Activated CD4-positive, alpha-beta T cell treated with anti-CD3 and anti-CD28 coated beads, Interleukin-2, amount 10 ng/mL, durations not matched to agents 24 days and 14 days (primary cell): ENCODE data around the gene S1PR1. TPM values are rescaled to one million over a fixed set of nuclear protein-coding genes. Genes with fewer than 3 reads are reported as not detected.
"Not testable (repeated sequence)": the region's sequence is repeated elsewhere in the genome, so short reads cannot be mapped to it uniquely, and the experiment has no call there.

Experiments
- DNase-seq: peaks from one replicate; pipeline ENCODE4 v3.0.0; 2022
- H3K27ac Mint-ChIP-seq: one replicate; pipeline ENCODE4 v1.8.0; 2022; ENCODE audit warnings: mild to moderate bottlenecking, mixed read lengths
- H3K27me3 Mint-ChIP-seq: one replicate; pipeline ENCODE4 v1.8.0; 2022; ENCODE audit warnings: mixed read lengths
- H3K36me3 Mint-ChIP-seq: one replicate; pipeline ENCODE4 v1.8.0; 2022; ENCODE audit warnings: low read depth, mild to moderate bottlenecking, mixed read lengths
- H3K4me1 Mint-ChIP-seq: one replicate; pipeline ENCODE4 v1.8.0; 2021; ENCODE audit warnings: mixed read lengths
- H3K4me3 Mint-ChIP-seq: one replicate; pipeline ENCODE4 v1.8.0; 2022; ENCODE audit warnings: mild to moderate bottlenecking, moderate library complexity, mixed read lengths
- H3K9me3 Mint-ChIP-seq: one replicate; pipeline ENCODE4 v1.8.0; 2021; ENCODE audit warnings: mixed read lengths
- intact Hi-C: fragments of 100-400 bp; cut with micrococcal nuclease; formaldehyde crosslinking; loops from one replicate; pipeline ENCODE4 v1.15.1; 2023
- total RNA-seq: library from RNA; stranded (reverse); gene quantifications from 2 replicates; pipeline ENCODE4 v1.2.3, GENCODE V29; 2022

Gene S1PR1
- total RNA-seq, 1 donor from 2014 or later: 51.2 TPM

DNA sequence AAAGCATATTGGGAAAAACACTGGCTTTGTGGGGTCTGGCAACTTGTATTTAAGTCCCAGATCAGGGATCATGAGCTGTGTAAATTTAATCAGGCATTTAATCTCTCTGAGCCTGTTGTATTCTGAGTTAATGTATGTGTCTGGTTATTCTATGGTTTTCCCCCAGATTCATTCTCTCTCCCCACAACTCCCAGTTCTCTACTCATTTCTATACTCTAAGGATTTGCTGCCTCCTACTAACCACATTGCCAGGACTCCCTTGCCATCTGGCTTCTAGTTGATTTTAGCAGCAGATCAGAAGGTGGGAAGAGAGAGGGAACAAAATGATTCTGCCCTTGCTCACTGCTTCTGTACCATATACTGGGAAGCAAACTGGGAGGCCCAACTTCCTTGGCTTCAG, 31.4 kb upstream of the S1PR1 start:
- intact Hi-C loops: loop anchor here (1.0 to 2.0 kb wide), 2 partner anchors 17 to 27 kb away; no protein-coding TSS in a partner anchor
- peak overlapping the region; percentile 57 for H3K27ac Mint-ChIP-seq
- DNase-seq: no peak
- H3K9me3 Mint-ChIP-seq: peaks cover 12% of the 10 kb centered on the region
- H3K27me3 Mint-ChIP-seq: no peaks in the 10 kb centered on the region
- peaks cover 4% of the 10 kb centered on the region for H3K36me3 Mint-ChIP-seq
- H3K4me1 Mint-ChIP-seq: peaks cover 15% of the 10 kb centered on the region
- H3K4me3 Mint-ChIP-seq: no peak overlapping the region

- H3K4me3 Mint-ChIP-seq, H3K36me3 Mint-ChIP-seq, H3K27me3 Mint-ChIP-seq, DNase-seq, intact Hi-C loops: not testable (repeated sequence)
- peaks cover 12% of the 10 kb centered on the region for H3K4me1 Mint-ChIP-seq
- peak overlapping the region; percentile 6 for H3K27ac Mint-ChIP-seq
- peaks cover 12% of the 10 kb centered on the region for H3K9me3 Mint-ChIP-seq
These were observed 30.7 kb upstream of the S1PR1 start for GRCh38 chr1:101206139-101206538.

- H3K36me3 Mint-ChIP-seq, H3K9me3 Mint-ChIP-seq, DNase-seq, H3K4me3 Mint-ChIP-seq, intact Hi-C loops, H3K27me3 Mint-ChIP-seq, H3K27ac Mint-ChIP-seq: not testable (repeated sequence)
- peaks cover 12% of the 10 kb centered on the region for H3K4me1 Mint-ChIP-seq
These were observed 29.5 kb upstream of the S1PR1 start for GRCh38 chr1:101207271-101207670.

DNA sequence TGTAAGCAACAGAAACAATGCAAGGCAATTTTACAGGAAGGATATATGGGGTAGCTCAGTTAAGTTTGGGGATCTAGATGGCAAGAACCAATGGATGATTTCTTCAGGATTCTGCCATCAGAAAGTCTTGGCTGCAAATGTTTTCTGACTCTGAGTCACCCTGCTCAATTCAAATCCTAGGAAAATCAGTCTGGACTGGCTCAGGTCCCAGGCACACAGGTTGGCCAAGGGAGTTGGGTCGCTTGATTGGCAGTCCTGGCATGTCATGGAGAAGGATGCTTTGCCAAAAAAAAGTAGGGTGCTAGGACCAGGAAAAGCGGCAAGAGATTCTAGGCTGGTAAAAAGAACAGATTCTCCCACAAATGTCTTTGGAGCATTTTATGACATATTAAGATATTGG, 28.9 kb upstream of the S1PR1 start:
- H3K27ac Mint-ChIP-seq: no peak overlapping the region
- no peak overlapping the region for H3K4me3 Mint-ChIP-seq
- no peak for DNase-seq
- H3K27me3 Mint-ChIP-seq: no peaks in the 10 kb centered on the region
- intact Hi-C loops: no loop called here
- peaks cover 12% of the 10 kb centered on the region for H3K4me1 Mint-ChIP-seq
- H3K36me3 Mint-ChIP-seq: peaks cover 7% of the 10 kb centered on the region
- H3K9me3 Mint-ChIP-seq: peaks cover 6% of the 10 kb centered on the region

- H3K4me1 Mint-ChIP-seq: peaks cover 6% of the 10 kb centered on the region
- no peaks in the 10 kb centered on the region for H3K27me3 Mint-ChIP-seq
- no peak overlapping the region for H3K4me3 Mint-ChIP-seq
- intact Hi-C loops: no loop called here
- H3K36me3 Mint-ChIP-seq: peaks cover 6% of the 10 kb centered on the region
- DNase-seq: no peak
- no peak overlapping the region for H3K27ac Mint-ChIP-seq
- H3K9me3 Mint-ChIP-seq: peaks cover 4% of the 10 kb centered on the region
These were observed 21.3 kb upstream of the S1PR1 start for GRCh38 chr1:101215363-101216011.

GRCh38 chr1:101216623-101217022, 20.2 kb upstream of the S1PR1 start:
- Mint-ChIP-seq H3K4me1 (peaks cover 15% of the 10 kb centered on the region), H3K27ac (no peak overlapping the region), H3K4me3 (no peak overlapping the region)

DNA sequence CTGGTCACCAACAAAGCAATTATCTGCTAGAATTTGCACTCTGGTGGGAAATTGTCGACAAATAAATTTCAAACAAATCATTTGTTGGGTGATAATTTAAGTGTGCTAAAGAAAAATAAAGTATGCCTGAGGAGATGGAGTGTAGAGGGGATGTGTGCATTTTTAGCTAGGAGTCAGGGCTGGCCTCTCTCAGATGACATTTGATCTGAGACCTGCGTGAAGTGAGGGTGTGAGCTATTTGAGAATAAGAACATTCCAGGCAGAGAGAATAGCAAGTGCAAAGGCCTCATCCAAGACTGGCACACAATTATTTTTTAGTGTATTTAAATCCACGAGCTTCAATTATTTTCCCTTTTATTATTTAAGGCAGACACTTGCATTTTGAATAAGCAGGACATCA, 19.7 kb upstream of the S1PR1 start:
- intact Hi-C loops: no loop called here

More at GRCh38 chr1:101216623-101217022, 20.2 kb upstream of the S1PR1 start:
- Mint-ChIP-seq H3K36me3 (peaks cover 3% of the 10 kb centered on the region), H3K27me3 (no peaks in the 10 kb centered on the region), H3K9me3 (peaks cover 4% of the 10 kb centered on the region)
- DNase-seq: no peak
- intact Hi-C loops: no loop called here

DNA sequence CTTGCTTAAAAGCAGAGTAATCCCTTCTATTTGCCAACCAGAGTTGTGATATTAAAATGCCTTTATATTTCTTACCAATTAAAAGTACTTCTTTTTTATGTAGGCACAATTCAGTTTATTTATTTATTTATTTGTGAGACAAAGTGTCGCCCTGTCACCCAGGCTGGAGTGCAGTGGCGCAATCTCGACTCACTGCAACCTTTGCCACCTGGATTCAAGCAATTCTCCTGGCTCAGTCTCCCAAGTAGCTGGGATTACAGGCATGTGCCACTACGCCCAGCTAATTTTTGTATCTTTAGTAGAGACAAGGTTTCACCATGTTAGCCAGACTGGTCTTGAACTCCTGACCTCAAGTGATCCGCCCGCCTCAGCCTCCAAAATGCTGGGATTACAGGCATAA, 17.9 kb upstream of the S1PR1 start:
- H3K27ac Mint-ChIP-seq, H3K4me3 Mint-ChIP-seq, H3K27me3 Mint-ChIP-seq, H3K36me3 Mint-ChIP-seq, intact Hi-C loops, H3K9me3 Mint-ChIP-seq, DNase-seq: not testable (repeated sequence)
- peaks cover 30% of the 10 kb centered on the region for H3K4me1 Mint-ChIP-seq

More for the DNA sequence above, 19.7 kb upstream of the S1PR1 start:
- Mint-ChIP-seq H3K9me3 (peaks cover 4% of the 10 kb centered on the region), H3K27ac (no peak overlapping the region), H3K4me1 (peaks cover 20% of the 10 kb centered on the region), H3K4me3 (no peak overlapping the region), H3K27me3 (no peaks in the 10 kb centered on the region), H3K36me3 (peaks cover 3% of the 10 kb centered on the region)
- DNase-seq: no peak

DNA sequence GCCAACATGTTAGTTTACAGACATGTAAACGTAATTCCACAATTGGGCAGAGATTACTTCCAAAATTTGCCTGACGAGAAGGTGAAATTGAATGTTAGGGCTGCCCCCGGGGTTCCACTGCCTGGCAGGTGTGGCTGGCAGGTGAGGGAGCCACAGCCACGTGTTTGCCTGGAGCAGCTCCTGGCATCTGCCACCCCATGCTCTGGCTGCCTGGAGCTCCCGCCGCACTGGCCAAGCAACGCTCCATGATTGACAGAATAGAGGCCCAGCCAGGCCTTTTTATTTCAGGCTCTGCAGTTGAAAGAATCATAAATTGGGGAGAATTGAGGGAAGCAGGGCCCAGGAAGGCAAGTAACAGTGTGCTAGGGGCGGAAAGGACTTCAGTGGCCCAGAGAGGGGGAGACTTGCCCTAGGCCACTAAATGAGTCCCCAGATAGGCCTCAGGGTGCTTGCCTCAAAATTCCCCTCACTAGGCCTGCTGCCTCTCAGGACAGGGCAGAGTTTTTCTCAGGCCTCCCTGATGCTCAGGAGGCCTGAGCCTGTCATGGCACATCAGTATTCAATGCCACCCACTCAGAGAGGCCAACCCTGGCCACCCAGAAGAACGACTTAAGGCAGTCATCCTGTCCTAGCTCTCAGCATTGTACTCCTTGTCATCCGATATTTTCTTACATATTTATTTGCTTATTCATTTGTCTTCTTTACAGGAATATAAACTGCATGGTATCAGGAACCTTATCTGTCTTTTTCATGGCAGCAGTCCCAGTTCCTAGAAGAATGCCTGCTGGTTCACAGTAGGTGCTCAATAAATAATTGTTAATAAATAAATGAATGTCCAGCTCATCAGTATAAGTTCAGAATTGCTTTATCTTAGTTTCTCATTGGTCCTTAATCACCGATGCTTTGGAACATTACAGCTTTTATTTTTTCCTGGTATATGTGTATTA, 16.6 kb upstream of the S1PR1 start:
- Mint-ChIP-seq H3K4me1 (peaks cover 30% of the 10 kb centered on the region), H3K36me3 (peaks cover 5% of the 10 kb centered on the region), H3K27ac (peak overlapping the region; percentile 14), H3K9me3 (peaks cover 8% of the 10 kb centered on the region), H3K27me3 (no peaks in the 10 kb centered on the region), H3K4me3 (no peak overlapping the region)
- intact Hi-C loops: no loop called here
- no peak for DNase-seq

GRCh38 chr1:101220906-101221305, 15.9 kb upstream of the S1PR1 start:
- intact Hi-C loops: no loop called here
- H3K9me3 Mint-ChIP-seq: peaks cover 5% of the 10 kb centered on the region
- no peak for DNase-seq
- peaks cover 1% of the 10 kb centered on the region for H3K36me3 Mint-ChIP-seq
- no peak overlapping the region for H3K4me3 Mint-ChIP-seq
- H3K27me3 Mint-ChIP-seq: no peaks in the 10 kb centered on the region
- H3K27ac Mint-ChIP-seq: no peak overlapping the region
- peaks cover 26% of the 10 kb centered on the region for H3K4me1 Mint-ChIP-seq

- peaks cover 1% of the 10 kb centered on the region for H3K36me3 Mint-ChIP-seq
- peak overlapping the region; percentile 83 for H3K27ac Mint-ChIP-seq
- H3K27me3 Mint-ChIP-seq: no peaks in the 10 kb centered on the region
- no peak for DNase-seq
- H3K9me3 Mint-ChIP-seq: peaks cover 5% of the 10 kb centered on the region
- H3K4me1 Mint-ChIP-seq: peaks cover 26% of the 10 kb centered on the region
- H3K4me3 Mint-ChIP-seq: peak overlapping the region; percentile 61
- intact Hi-C loops: loop anchor here (1.0 to 2.0 kb wide), 2 partner anchors 17 to 23 kb away; no protein-coding TSS in a partner anchor
These were observed 14.8 kb upstream of the S1PR1 start for GRCh38 chr1:101221945-101222429.

GRCh38 chr1:101227837-101228236, 9.0 kb upstream of the S1PR1 start:
- no peak overlapping the region for H3K4me3 Mint-ChIP-seq
- H3K36me3 Mint-ChIP-seq: peaks cover 15% of the 10 kb centered on the region
- no peak for DNase-seq
- H3K9me3 Mint-ChIP-seq: peaks cover 5% of the 10 kb centered on the region
- H3K4me1 Mint-ChIP-seq: peaks cover 24% of the 10 kb centered on the region
- intact Hi-C loops: no loop called here
- no peak overlapping the region for H3K27ac Mint-ChIP-seq
- H3K27me3 Mint-ChIP-seq: no peaks in the 10 kb centered on the region

DNA sequence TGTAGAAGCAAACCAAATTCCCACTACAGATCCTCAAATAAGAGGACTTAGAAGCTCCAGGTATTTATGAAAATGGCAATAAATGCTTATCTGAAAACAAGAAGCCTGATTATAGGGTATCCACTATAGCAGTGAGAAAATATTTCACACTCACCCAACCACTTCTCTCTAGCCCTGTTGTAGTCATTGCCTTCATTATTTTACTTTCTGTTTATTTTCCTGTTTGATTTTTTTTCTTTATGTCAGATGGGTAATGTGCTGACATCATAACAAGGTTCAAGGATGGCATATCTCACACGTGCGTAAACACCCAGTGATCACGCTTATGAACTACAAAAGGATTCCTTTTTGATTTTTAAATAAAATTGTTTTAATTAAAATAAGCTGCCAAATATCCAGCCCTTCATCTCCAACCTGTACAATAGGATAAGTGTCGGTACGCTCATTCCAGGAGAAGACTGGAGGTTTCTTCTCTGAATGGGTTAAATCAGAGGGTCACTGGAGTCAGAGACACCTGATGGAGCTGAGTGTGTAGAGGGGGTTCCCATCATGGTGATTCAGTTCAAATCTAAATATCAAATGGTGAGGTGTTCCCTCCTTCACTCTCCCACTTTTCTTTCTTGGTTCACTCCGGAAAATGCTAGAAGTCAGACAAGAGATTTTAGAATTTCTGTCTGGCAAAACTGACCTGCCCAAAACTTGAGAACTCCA, 8.2 kb upstream of the S1PR1 start:
- no peak overlapping the region for H3K4me3 Mint-ChIP-seq
- no peak for DNase-seq
- H3K27me3 Mint-ChIP-seq: no peaks in the 10 kb centered on the region
- peaks cover 28% of the 10 kb centered on the region for H3K4me1 Mint-ChIP-seq
- intact Hi-C loops: no loop called here
- H3K36me3 Mint-ChIP-seq: peaks cover 20% of the 10 kb centered on the region
- H3K9me3 Mint-ChIP-seq: peaks cover 5% of the 10 kb centered on the region
- no peak overlapping the region for H3K27ac Mint-ChIP-seq
